PC-9 (cell line): ENCODE measurements around the gene CRY2. TPM values are rescaled to one million over a fixed set of nuclear protein-coding genes. Genes with fewer than 3 reads are reported as not detected.
A peak's percentile ranks its signal among the peaks of the same experiment; 100 is the strongest.

ENCODE experiments used
- BruUV-seq: library from RNA; stranded (reverse); fragments of 400-500 nt; replicated peaks from 2 replicates; lab custom pipeline; 2021; lab: Mats Ljungman, UMichigan
- CTCF ChIA-PET: fragments of 300-600 bp; sonication (Branson Sonifier 250); formaldehyde crosslinking; loops from one replicate; lab custom pipeline; 2022; ENCODE audit warnings: antibody characterized with exemption; lab: Charles Lee
- POLR2A ChIA-PET: fragments of 300-600 bp; sonication (Branson Sonifier 250); formaldehyde crosslinking; loops from one replicate; lab custom pipeline; 2022; ENCODE audit warnings: antibody characterized with exemption; ENCODE audit not compliant: unreplicated experiment; lab: Charles Lee
- DNase-seq, 2 experiments: peaks; one replicate each; pipeline versions ENCODE4 v3.0.0 to v3.0.0-alpha.2; 2015 to 2022; ENCODE audit warnings: mixed read lengths in 1 of 2
- H2AFZ ChIP-seq: fragments of 200-600 bp; sonication (generic); 2 replicates; pipeline ENCODE4 v1.8.1; 2017; ENCODE audit warnings: antibody characterized with exemption
- H3F3A ChIP-seq: fragments of 200-600 bp; sonication (generic); 2 replicates; pipeline ENCODE4 v1.8.1; 2017; ENCODE audit warnings: antibody characterized with exemption, mild to moderate bottlenecking, low read depth; ENCODE audit not compliant: insufficient read depth
- H3K27ac ChIP-seq: fragments of 200-600 bp; sonication (generic); 2 replicates; pipeline ENCODE4 v1.6.1; 2016; ENCODE audit warnings: mixed run types
- H3K27me3 ChIP-seq: fragments of 200-600 bp; sonication (generic); 2 replicates; pipeline ENCODE4 v1.6.1; 2016; ENCODE audit warnings: low read depth, mixed run types; ENCODE audit not compliant: insufficient read depth
- H3K36me3 ChIP-seq: fragments of 200-600 bp; sonication (generic); 2 replicates; pipeline ENCODE4 v1.6.1; 2016; ENCODE audit warnings: low read depth, mixed run types
- H3K4me1 ChIP-seq: fragments of 200-600 bp; sonication (generic); replicated peaks from 2 replicates; pipeline ENCODE4 v1.6.1; 2016; ENCODE audit warnings: mixed run types; ENCODE audit not compliant: insufficient read depth
- H3K4me2 ChIP-seq: fragments of 200-600 bp; sonication (generic); 2 replicates; pipeline ENCODE4 v1.6.1; 2017; ENCODE audit warnings: mixed run types
- H3K4me3 ChIP-seq: fragments of 200-600 bp; sonication (generic); 2 replicates; pipeline ENCODE4 v1.6.1; 2016; ENCODE audit warnings: mixed run types
- H3K79me2 ChIP-seq: fragments of 200-600 bp; sonication (generic); 2 replicates; pipeline ENCODE4 v1.6.1; 2017; ENCODE audit warnings: low read depth, mixed run types
- H3K9me2 ChIP-seq: fragments of 200-600 bp; sonication (generic); 2 replicates; pipeline ENCODE4 v1.8.1; 2017; ENCODE audit warnings: mild to moderate bottlenecking; ENCODE audit not compliant: insufficient read depth
- H3K9me3 ChIP-seq: fragments of 200-600 bp; sonication (generic); 2 replicates; pipeline ENCODE4 v1.8.1; 2016; ENCODE audit warnings: low read depth; ENCODE audit not compliant: insufficient read depth
- H4K20me1 ChIP-seq: fragments of 200-600 bp; sonication (generic); 2 replicates; pipeline ENCODE4 v1.8.1; 2017; ENCODE audit not compliant: insufficient read depth
- EZH2 ChIP-seq: fragments of 200-600 bp; sonication (generic); IDR thresholded peaks from 2 replicates; pipeline ENCODE4 v1.8.0; 2017; ENCODE audit warnings: antibody characterized with exemption, low read depth
- intact Hi-C: fragments of 100-400 bp; cut with micrococcal nuclease; formaldehyde crosslinking; loops from one replicate; pipeline ENCODE4 v1.10.0; 2022; ENCODE audit not compliant: unreplicated experiment
- total RNA-seq: library from RNA; stranded (reverse); gene quantifications from 2 replicates; pipeline ENCODE4 v1.2.3, GENCODE V29; 2021
- TF ChIP-seq, protein P1 (sequence below): fragments of 200-600 bp; sonication (generic); conservative IDR thresholded peaks from 2 replicates; pipeline ENCODE4 v1.6.1; 2017; ENCODE audit warnings: mixed run types, antibody characterized with exemption, mild to moderate bottlenecking, moderate library complexity

Gene CRY2
- total RNA-seq, 1 experiment from 2014 or later = 17.5 TPM

DNA sequence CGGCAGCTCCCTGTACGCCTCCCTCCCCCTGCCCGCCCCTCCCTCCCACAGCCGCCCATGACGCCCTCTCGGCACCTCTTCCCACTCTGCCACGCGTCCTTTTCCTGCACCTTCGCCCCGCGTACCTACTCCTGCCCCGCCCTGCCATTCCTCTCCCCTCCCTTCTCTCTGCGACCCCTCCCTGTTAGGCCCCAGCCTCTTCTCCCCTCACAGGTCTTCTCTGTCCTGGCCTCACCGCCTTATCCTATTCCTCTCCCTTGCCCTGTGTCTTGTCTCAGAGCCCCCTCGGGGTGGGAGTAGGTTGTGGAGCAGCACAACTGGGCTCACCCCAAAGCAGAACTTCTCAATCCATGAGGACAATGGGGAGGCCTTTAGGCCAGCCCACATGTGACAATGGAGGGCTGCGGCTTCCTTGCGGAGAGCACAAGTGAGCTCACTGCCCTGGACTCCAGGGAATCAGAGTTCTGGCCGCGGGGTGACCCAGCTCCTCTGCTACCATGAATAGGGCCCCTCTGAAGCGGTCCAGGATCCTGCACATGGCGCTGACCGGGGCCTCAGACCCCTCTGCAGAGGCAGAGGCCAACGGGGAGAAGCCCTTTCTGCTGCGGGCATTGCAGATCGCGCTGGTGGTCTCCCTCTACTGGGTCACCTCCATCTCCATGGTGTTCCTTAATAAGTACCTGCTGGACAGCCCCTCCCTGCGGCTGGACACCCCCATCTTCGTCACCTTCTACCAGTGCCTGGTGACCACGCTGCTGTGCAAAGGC, 41.8 kb upstream of the CRY2 start:
- TSS peak; percentile 36 for BruUV-seq

DNA sequence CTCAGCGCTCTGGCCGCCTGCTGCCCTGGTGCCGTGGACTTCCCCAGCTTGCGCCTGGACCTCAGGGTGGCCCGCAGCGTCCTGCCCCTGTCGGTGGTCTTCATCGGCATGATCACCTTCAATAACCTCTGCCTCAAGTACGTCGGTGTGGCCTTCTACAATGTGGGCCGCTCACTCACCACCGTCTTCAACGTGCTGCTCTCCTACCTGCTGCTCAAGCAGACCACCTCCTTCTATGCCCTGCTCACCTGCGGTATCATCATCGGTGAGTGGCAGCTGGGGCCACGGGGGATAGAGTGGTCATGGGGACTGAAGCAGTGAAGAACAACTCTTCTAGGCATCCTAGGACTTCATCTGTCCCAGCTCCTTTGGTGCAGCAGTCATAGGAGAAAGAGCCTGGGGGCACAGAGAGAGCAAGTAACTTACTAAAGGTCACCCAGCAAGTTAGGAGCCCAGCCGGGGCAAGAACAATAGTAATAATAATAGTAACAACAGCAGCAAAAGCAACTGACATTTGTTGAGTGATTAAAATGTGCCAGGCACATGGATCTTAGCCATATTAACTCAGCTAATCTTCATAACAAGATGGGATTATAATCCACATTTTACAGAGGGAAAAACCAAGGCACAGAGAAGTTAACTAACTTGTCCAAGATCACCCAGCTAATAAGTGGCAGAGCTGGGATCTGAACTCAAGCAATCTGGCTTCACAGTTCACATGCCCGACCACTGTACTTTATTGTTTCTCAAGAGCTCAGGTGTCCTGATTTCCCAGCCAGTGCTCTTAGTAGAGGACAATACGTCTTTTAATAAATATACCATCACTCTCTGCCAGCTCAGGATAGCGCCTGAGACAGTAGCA, 41.0 kb upstream of the CRY2 start:
- Histone ChIP-seq H3K9me2 (no peaks in the 10 kb centered on the region), H2AFZ (no peak overlapping the region), H4K20me1 (no peaks in the 10 kb centered on the region; the same call in none of the 2 replicates), H3K27me3 (no peaks in the 10 kb centered on the region), H3K4me2 (peak overlapping the region; percentile 93), H3K79me2 (peaks cover 28% of the 10 kb centered on the region), H3K4me1 (peaks cover 28% of the 10 kb centered on the region), H3K36me3 (0 out of 2 replicates have a peak, but pooled peaks cover 3% of the 10 kb centered on the region), H3K9me3 (no peaks in the 10 kb centered on the region), H3K4me3 (peak overlapping the region; percentile 84), H3K27ac (no peak overlapping the region), H3F3A (no peaks in the 10 kb centered on the region)
- ChIA-PET POLR2A (interaction anchor here (0.6 to 0.9 kb wide), 2 partner anchors 11 to 41 kb away, joined by 3 to 4 read pairs; partner anchors contain the start of gene CRY2), CTCF (interaction anchor here (0.6 kb wide), 1 partner anchor 1589 kb away, joined by 4 read pairs; no protein-coding TSS in a partner anchor)
- intact Hi-C loops = no loop called here
- no TSS peak for BruUV-seq
- no peak for DNase-seq
- TF ChIP-seq, protein P1, sequence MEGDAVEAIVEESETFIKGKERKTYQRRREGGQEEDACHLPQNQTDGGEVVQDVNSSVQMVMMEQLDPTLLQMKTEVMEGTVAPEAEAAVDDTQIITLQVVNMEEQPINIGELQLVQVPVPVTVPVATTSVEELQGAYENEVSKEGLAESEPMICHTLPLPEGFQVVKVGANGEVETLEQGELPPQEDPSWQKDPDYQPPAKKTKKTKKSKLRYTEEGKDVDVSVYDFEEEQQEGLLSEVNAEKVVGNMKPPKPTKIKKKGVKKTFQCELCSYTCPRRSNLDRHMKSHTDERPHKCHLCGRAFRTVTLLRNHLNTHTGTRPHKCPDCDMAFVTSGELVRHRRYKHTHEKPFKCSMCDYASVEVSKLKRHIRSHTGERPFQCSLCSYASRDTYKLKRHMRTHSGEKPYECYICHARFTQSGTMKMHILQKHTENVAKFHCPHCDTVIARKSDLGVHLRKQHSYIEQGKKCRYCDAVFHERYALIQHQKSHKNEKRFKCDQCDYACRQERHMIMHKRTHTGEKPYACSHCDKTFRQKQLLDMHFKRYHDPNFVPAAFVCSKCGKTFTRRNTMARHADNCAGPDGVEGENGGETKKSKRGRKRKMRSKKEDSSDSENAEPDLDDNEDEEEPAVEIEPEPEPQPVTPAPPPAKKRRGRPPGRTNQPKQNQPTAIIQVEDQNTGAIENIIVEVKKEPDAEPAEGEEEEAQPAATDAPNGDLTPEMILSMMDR = no peak
- TF ChIP-seq EZH2 = no peak

More for the DNA sequence above, 41.8 kb upstream of the CRY2 start:
- Histone ChIP-seq H3K9me2 (no peaks in the 10 kb centered on the region), H3K27me3 (no peaks in the 10 kb centered on the region), H2AFZ (peak overlapping the region; percentile 88), H3K36me3 (0 out of 2 replicates have a peak, but pooled peaks cover 3% of the 10 kb centered on the region), H3K4me1 (peaks cover 28% of the 10 kb centered on the region), H3K4me2 (peak overlapping the region; percentile 93), H3K4me3 (peak overlapping the region; percentile 84), H3F3A (no peaks in the 10 kb centered on the region), H3K79me2 (peaks cover 28% of the 10 kb centered on the region), H3K27ac (no peak overlapping the region), H3K9me3 (no peaks in the 10 kb centered on the region), H4K20me1 (no peaks in the 10 kb centered on the region; the same call in none of the 2 replicates)
- CTCF ChIA-PET = interaction anchor here (0.5 to 0.6 kb wide), 3 partner anchors 516 to 1757 kb away, joined by 3 to 15 read pairs (median 3); no protein-coding TSS in a partner anchor
- DNase-seq = peak; percentile 47 to 59
- POLR2A ChIA-PET = interaction anchor here (0.6 to 0.9 kb wide), 3 partner anchors 12 to 1221 kb away, joined by 3 to 7 read pairs (median 4); partner anchors contain the start of gene CRY2
- intact Hi-C loops = loop anchor here (1.0 to 2.0 kb wide), 2 partner anchors 35 to 38 kb away; no protein-coding TSS in a partner anchor
- TF ChIP-seq, protein P1 = no peak
- TF ChIP-seq EZH2 = no peak
